ENCODE measurements around the gene SACM1L.

DNA sequence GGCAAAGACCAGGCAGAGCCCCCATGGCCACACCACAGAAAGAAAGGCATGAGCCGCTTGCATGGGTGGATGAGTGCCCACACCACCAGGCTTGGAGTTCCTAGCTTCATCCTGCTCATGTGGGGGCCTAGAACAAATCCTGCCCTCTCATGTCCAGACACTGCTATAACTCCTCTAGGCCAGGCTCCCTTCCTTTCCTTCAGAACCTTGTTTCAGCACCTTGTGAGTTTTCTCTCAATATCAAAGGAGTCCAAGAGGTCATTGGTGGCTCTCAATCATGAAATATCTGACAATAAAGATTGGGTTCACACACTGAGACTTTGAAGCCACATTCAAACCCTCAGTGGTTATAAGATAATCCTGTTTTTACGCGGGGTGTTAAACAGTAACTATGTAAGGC is 94.5 kb downstream of the SACM1L start:
- TF ChIP-seq POLR2AphosphoS5 (IDR thresholded peaks at IDR 0.05; ENCODE audit: low read depth, low read length) (no peak), ZNF281 (CRISPR knock-in tag; IDR thresholded peaks at IDR 0.05; ENCODE audit: borderline replicate concordance) (no peak), ZFP62 (CRISPR knock-in tag; IDR thresholded peaks at IDR 0.05) (no peak), BCLAF1 (IDR thresholded peaks at IDR 0.05) (no peak), ZKSCAN1 (IDR thresholded peaks at IDR 0.05; ENCODE audit: low read length) (no peak), MEIS1 (CRISPR knock-in tag; IDR thresholded peaks at IDR 0.05; ENCODE audit: borderline replicate concordance) (no peak), ZNF232 (CRISPR knock-in tag; IDR thresholded peaks at IDR 0.05; ENCODE audit: borderline replicate concordance) (no peak), KAT7 (CRISPR knock-in tag; IDR thresholded peaks at IDR 0.05; ENCODE audit: borderline replicate concordance) (no peak), ZNF589 (CRISPR knock-in tag; conservative IDR thresholded peaks at IDR 0.05) (no peak)
- TF ChIP-seq, protein P1, sequence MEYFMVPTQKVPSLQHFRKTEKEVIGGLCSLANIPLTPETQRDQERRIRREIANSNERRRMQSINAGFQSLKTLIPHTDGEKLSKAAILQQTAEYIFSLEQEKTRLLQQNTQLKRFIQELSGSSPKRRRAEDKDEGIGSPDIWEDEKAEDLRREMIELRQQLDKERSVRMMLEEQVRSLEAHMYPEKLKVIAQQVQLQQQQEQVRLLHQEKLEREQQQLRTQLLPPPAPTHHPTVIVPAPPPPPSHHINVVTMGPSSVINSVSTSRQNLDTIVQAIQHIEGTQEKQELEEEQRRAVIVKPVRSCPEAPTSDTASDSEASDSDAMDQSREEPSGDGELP (IDR thresholded peaks at IDR 0.05; ENCODE audit: borderline replicate concordance, low read depth) = no peak
- TF ChIP-seq, protein P2, sequence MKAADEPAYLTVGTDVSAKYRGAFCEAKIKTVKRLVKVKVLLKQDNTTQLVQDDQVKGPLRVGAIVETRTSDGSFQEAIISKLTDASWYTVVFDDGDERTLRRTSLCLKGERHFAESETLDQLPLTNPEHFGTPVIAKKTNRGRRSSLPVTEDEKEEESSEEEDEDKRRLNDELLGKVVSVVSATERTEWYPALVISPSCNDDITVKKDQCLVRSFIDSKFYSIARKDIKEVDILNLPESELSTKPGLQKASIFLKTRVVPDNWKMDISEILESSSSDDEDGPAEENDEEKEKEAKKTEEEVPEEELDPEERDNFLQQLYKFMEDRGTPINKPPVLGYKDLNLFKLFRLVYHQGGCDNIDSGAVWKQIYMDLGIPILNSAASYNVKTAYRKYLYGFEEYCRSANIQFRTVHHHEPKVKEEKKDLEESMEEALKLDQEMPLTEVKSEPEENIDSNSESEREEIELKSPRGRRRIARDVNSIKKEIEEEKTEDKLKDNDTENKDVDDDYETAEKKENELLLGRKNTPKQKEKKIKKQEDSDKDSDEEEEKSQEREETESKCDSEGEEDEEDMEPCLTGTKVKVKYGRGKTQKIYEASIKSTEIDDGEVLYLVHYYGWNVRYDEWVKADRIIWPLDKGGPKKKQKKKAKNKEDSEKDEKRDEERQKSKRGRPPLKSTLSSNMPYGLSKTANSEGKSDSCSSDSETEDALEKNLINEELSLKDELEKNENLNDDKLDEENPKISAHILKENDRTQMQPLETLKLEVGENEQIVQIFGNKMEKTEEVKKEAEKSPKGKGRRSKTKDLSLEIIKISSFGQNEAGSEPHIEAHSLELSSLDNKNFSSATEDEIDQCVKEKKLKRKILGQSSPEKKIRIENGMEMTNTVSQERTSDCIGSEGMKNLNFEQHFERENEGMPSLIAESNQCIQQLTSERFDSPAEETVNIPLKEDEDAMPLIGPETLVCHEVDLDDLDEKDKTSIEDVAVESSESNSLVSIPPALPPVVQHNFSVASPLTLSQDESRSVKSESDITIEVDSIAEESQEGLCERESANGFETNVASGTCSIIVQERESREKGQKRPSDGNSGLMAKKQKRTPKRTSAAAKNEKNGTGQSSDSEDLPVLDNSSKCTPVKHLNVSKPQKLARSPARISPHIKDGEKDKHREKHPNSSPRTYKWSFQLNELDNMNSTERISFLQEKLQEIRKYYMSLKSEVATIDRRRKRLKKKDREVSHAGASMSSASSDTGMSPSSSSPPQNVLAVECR (CRISPR knock-in tag; IDR thresholded peaks at IDR 0.05; ENCODE audit: borderline replicate concordance) = no peak
- TF ChIP-seq, protein P3, sequence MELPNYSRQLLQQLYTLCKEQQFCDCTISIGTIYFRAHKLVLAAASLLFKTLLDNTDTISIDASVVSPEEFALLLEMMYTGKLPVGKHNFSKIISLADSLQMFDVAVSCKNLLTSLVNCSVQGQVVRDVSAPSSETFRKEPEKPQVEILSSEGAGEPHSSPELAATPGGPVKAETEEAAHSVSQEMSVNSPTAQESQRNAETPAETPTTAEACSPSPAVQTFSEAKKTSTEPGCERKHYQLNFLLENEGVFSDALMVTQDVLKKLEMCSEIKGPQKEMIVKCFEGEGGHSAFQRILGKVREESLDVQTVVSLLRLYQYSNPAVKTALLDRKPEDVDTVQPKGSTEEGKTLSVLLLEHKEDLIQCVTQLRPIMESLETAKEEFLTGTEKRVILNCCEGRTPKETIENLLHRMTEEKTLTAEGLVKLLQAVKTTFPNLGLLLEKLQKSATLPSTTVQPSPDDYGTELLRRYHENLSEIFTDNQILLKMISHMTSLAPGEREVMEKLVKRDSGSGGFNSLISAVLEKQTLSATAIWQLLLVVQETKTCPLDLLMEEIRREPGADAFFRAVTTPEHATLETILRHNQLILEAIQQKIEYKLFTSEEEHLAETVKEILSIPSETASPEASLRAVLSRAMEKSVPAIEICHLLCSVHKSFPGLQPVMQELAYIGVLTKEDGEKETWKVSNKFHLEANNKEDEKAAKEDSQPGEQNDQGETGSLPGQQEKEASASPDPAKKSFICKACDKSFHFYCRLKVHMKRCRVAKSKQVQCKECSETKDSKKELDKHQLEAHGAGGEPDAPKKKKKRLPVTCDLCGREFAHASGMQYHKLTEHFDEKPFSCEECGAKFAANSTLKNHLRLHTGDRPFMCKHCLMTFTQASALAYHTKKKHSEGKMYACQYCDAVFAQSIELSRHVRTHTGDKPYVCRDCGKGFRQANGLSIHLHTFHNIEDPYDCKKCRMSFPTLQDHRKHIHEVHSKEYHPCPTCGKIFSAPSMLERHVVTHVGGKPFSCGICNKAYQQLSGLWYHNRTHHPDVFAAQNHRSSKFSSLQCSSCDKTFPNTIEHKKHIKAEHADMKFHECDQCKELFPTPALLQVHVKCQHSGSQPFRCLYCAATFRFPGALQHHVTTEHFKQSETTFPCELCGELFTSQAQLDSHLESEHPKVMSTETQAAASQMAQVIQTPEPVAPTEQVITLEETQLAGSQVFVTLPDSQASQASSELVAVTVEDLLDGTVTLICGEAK (IDR thresholded peaks at IDR 0.05) = no peak
- TF ChIP-seq, protein P3 (CRISPR knock-in tag; IDR thresholded peaks at IDR 0.05) = no peak
